NOMO-1 treated with DMSO at 0.1 percent for 48 hours (cell line): Measurements from ENCODE around the gene AKNAD1.

ENCODE experiments used
- DNase-seq: peaks from one replicate; lab custom pipeline; 2025; ENCODE audit not compliant: unreplicated experiment; lab: John Stamatoyannopoulos, UW

The AKNAD1 gene

GRCh38 chr1:108832929-108833328 is 24.0 kb downstream of the AKNAD1 start:
- DNase-seq: no peak

- peak; percentile 11 for DNase-seq
Measured at GRCh38 chr1:108831225-108831624, 25.7 kb downstream of the AKNAD1 start.

GRCh38 chr1:108830119-108831008 is 26.5 kb downstream of the AKNAD1 start:
- no peak for DNase-seq

GRCh38 chr1:108829498-108829916 is 27.4 kb downstream of the AKNAD1 start:
- DNase-seq: no peak

GRCh38 chr1:108828074-108828961 is 28.6 kb downstream of the AKNAD1 start:
- peak; percentile 10 for DNase-seq

GRCh38 chr1:108826081-108826635 is 30.7 kb downstream of the AKNAD1 start:
- DNase-seq: no peak

GRCh38 chr1:108824051-108824450 is 32.8 kb downstream of the AKNAD1 start:
- no peak for DNase-seq

- no peak for DNase-seq
Measured at GRCh38 chr1:108823632-108824031, 33.3 kb downstream of the AKNAD1 start.

GRCh38 chr1:108819878-108820277 is 37.0 kb downstream of the AKNAD1 start:
- DNase-seq: no peak

- DNase-seq: no peak
Measured at GRCh38 chr1:108817811-108818210, 39.1 kb downstream of the AKNAD1 start.

GRCh38 chr1:108817016-108817415 is 39.9 kb downstream of the AKNAD1 start:
- no peak for DNase-seq

GRCh38 chr1:108816049-108816893 is 40.6 kb downstream of the AKNAD1 start:
- DNase-seq: no peak

GRCh38 chr1:108815566-108815965 is 41.3 kb downstream of the AKNAD1 start:
- no peak for DNase-seq

- no peak for DNase-seq
Measured at GRCh38 chr1:108814343-108815125, 42.4 kb downstream of the AKNAD1 start.

- no peak for DNase-seq
Measured at GRCh38 chr1:108813326-108813725, 43.6 kb downstream of the AKNAD1 start.

GRCh38 chr1:108811611-108812010 is 45.3 kb downstream of the AKNAD1 start:
- no peak for DNase-seq

GRCh38 chr1:108808438-108808837 is 48.5 kb downstream of the AKNAD1 start:
- no peak for DNase-seq

- no peak for DNase-seq
Measured at GRCh38 chr1:108803548-108803947, 53.3 kb downstream of the AKNAD1 start.

- no peak for DNase-seq
Measured at GRCh38 chr1:108801101-108801500, 55.8 kb downstream of the AKNAD1 start.

- DNase-seq: no peak
Measured at GRCh38 chr1:108799001-108799400, 57.9 kb downstream of the AKNAD1 start.
